GM12874 (cell line): ENCODE measurements around the gene PLEKHA4.

ENCODE experiments used
- TF ChIP-seq, protein P1 (sequence below): IDR thresholded peaks from 2 replicates; pipeline ENCODE4 v1.5.1; 2011; ENCODE audit warnings: low read depth, mild to moderate bottlenecking, control low read depth, low read length, moderate library complexity; ENCODE audit not compliant: insufficient read depth

Gene PLEKHA4

DNA sequence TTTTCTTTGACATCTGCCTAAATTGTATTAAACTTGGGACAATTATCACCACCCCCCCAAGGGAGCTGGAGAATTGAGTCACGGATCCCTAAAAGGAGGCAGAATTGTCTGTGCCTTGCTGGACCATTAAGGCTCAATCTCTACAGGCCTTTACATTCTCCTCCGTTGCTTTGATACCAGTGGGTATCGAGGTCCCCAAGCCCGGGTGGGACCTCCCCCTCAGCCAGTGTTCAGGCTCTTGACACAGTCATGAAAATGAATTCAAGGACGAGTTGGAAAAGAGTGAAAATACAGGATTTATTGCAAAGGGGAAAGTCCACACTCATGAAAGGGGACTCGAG is 9.4 kb upstream of the PLEKHA4 start:
- TF ChIP-seq, protein P1, sequence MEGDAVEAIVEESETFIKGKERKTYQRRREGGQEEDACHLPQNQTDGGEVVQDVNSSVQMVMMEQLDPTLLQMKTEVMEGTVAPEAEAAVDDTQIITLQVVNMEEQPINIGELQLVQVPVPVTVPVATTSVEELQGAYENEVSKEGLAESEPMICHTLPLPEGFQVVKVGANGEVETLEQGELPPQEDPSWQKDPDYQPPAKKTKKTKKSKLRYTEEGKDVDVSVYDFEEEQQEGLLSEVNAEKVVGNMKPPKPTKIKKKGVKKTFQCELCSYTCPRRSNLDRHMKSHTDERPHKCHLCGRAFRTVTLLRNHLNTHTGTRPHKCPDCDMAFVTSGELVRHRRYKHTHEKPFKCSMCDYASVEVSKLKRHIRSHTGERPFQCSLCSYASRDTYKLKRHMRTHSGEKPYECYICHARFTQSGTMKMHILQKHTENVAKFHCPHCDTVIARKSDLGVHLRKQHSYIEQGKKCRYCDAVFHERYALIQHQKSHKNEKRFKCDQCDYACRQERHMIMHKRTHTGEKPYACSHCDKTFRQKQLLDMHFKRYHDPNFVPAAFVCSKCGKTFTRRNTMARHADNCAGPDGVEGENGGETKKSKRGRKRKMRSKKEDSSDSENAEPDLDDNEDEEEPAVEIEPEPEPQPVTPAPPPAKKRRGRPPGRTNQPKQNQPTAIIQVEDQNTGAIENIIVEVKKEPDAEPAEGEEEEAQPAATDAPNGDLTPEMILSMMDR: no peak

DNA sequence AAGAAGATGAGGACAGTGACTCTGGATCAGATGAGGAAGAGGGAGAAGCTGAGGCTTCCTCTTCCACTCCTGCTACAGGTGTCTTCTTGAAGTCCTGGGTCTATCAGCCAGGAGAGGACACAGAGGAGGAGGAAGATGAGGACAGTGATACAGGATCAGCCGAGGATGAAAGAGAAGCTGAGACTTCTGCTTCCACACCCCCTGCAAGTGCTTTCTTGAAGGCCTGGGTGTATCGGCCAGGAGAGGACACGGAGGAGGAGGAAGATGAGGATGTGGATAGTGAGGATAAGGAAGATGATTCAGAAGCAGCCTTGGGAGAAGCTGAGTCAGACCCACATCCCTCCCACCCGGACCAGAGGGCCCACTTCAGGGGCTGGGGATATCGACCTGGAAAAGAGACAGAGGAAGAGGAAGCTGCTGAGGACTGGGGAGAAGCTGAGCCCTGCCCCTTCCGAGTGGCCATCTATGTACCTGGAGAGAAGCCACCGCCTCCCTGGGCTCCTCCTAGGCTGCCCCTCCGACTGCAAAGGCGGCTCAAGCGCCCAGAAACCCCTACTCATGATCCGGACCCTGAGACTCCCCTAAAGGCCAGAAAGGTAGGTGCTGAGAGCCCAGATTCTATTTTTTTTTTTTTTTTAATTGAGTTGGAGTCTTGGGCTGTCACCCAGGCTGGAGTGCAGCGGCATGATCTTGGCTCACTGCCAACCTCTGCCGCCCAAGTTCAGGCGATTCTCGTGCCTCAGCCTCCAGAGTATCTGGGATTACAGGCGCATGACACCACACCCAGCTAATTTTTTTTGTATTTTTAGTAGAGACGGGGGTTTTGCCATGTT is 6.1 kb upstream of the PLEKHA4 start:
- TF ChIP-seq, protein P1: no peak

DNA sequence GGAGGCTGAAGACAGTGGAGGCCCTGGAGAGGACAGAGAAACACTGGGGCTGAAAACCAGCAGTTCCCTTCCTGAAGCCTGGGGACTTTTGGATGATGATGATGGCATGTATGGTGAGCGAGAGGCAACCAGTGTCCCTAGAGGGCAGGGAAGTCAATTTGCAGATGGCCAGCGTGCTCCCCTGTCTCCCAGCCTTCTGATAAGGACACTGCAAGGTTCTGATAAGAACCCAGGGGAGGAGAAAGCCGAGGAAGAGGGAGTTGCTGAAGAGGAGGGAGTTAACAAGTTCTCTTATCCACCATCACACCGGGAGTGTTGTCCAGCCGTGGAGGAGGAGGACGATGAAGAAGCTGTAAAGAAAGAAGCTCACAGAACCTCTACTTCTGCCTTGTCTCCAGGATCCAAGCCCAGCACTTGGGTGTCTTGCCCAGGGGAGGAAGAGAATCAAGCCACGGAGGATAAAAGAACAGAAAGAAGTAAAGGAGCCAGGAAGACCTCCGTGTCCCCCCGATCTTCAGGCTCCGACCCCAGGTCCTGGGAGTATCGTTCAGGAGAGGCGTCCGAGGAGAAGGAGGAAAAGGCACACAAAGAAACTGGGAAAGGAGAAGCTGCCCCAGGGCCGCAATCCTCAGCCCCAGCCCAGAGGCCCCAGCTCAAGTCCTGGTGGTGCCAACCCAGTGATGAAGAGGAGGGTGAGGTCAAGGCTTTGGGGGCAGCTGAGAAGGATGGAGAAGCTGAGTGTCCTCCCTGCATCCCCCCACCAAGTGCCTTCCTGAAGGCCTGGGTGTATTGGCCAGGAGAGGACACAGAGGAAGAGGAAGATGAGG is 5.3 kb upstream of the PLEKHA4 start:
- TF ChIP-seq, protein P1: no peak

DNA sequence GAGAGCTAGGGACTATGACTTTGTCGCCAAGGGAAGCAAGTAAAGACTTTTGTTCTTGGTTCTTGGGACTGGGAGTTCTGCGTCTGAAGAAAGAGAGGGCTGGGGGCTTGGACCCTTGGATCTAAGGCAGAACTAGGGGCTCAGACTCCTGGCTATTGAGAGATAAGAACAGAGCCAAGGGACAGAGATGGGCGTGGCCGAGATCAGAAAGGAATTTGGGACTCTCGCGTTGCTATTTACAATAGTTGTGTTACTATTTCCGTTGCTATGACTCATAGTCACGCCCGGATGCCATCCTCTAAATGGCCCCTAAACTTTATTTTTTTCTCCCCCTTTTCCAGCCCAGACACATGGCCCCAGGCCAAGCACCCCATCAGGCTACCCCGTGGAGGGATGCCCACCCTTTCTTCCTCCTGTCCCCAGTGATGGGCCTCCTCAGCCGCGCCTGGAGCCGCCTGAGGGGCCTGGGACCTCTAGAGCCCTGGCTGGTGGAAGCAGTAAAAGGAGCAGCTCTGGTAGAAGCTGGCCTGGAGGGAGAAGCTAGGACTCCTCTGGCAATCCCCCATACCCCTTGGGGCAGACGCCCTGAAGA is 4.6 kb upstream of the PLEKHA4 start:
- TF ChIP-seq, protein P1: no peak

DNA sequence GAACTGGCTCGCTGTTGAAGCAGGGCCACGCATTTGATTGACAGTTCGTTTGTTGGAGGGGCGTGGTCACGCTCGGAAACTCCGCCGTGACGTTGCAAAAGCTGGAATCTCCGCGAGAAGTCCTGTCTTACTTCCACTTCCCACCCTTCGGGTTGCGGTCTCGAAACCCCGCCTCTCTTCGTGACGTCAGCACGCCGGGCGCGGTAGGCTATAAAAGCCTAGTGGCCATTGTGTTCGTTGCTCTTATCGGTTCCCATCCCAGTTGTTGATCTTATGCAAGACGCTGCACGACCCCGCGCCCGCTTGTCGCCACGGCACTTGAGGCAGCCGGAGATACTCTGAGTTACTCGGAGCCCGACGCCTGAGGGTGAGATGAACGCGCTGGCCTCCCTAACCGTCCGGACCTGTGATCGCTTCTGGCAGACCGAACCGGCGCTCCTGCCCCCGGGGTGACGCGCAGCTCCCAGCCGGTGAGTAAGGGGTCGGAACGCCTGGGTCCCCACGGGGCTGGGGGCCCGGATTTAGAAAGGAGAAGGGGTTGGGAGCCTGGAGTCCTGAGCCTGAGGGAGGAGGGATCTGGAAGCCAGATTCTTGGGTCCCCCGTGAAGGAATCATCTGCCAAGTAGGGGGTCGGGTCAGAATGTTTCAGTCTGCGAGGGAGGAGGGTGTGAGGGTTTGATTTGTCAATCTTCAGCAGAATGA is 3.9 kb upstream of the PLEKHA4 start, which contains the start of gene PPP1R15A:
PPP1R15A (plus strand) TSS at position 240 of the 702 bp plus-strand sequence. CDS start 813 bp downstream, outside the sequence.
- TF ChIP-seq, protein P1: no peak

DNA sequence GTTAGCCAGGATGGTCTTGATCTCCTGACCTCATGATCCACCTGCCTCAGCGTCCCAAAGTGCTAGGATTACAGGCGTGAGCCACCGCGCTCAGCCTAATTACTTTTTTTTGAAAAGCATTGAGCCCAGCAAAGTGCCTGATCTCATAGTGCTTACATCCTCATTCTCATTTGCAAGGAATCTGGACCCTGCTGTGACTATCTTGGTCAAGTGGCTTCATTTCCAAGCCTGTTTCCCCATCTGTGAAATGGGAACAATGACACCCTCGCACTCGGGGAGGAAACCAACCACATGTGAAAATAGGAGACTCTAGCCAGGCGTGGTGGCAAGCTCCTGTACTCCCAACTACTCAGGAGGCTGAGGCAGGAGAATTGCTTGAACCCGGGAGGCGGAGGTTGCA is 1.6 kb upstream of the PLEKHA4 start:
- TF ChIP-seq, protein P1: no peak
